ENCODE data around the gene ARHGEF2. TPM values are rescaled to one million over a fixed set of nuclear protein-coding genes. Genes with fewer than 3 reads are reported as not detected.

Gene ARHGEF2
- total and polyA plus RNA-seq, 2 donors (not counting 3 experiments of a cell fraction or from before 2014, with no cell fraction given), result 59.2 to 118 TPM

GRCh38 chr1:155947292-155947691 lies 31.1 kb downstream of the ARHGEF2 start:
- intact Hi-C loops (cut with micrococcal nuclease) (no loop called here), dilution Hi-C loops (cut with MboI; ENCODE audit: extremely low pct_ligation_motif_present, low sequenced_read_pairs) (no loop called here)
- Histone ChIP-seq H2AFZ (ENCODE audit: low read depth, low read length) (no peak overlapping the region), H3K36me3 (ENCODE audit: control insufficient read depth in 2 of 2, extremely low read depth in 1 of 2, insufficient read depth in 2 of 2, low read length in 2 of 2) (peaks cover 29 to 39% of the 10 kb centered on the region in 2 experiments), H3K27ac (ENCODE audit: insufficient read depth, low read depth, low read length) (no peak overlapping the region), H4K20me1 (replicated peaks; ENCODE audit: control insufficient read depth, extremely low read depth, insufficient read depth, low read length) (no peaks in the 10 kb centered on the region), H3K4me1 (ENCODE audit: control insufficient read depth, extremely low read depth, insufficient read depth, low read length) (no peaks in the 10 kb centered on the region), H3K4me3 (replicated peaks in 1 of 3; ENCODE audit: insufficient read depth in 1 of 3, low read depth in 1 of 3, low read length in 3 of 3) (no peak overlapping the region), H3K4me2 (ENCODE audit: insufficient read depth, low read length) (no peak overlapping the region), H3K79me2 (ENCODE audit: control insufficient read depth, insufficient read depth, low read length) (no peaks in the 10 kb centered on the region), H3K9me1 (replicated peaks; ENCODE audit: control insufficient read depth, extremely low read depth, insufficient read depth, low read length) (no peaks in the 10 kb centered on the region), H3K9me3 (replicated peaks; ENCODE audit: control insufficient read depth, insufficient read depth, low read length) (no peaks in the 10 kb centered on the region), H3K9ac (replicated peaks; ENCODE audit: extremely low read depth, insufficient read depth, low read length) (no peak overlapping the region), H3K27me3 (ENCODE audit: control insufficient read depth in 2 of 2, insufficient read depth in 2 of 2, low read length in 2 of 2) (no peaks in the 10 kb centered on the region)
- FAIRE-seq (no peak), DNase-seq (ENCODE audit: low read depth, low spot score) (no peak)
- ChIA-PET POLR2A (no interaction called here), CTCF (interaction anchor here (1.3 kb wide), 1 partner anchor 42 kb away, joined by 5 read pairs; no protein-coding TSS in a partner anchor)
- TF ChIP-seq MAX (IDR thresholded peaks at IDR 0.05; ENCODE audit: insufficient read depth, insufficient read length) (no peak), GATA2 (IDR thresholded peaks at IDR 0.05; ENCODE audit: insufficient read depth, insufficient read length, low read depth, low read length) (no peak), POLR2A (IDR thresholded peaks at IDR 0.05; ENCODE audit: low read depth, low read length) (no peak), JUN (IDR thresholded peaks at IDR 0.05; ENCODE audit: borderline replicate concordance, insufficient read depth, insufficient read length, low read depth) (no peak), CTCF (IDR thresholded peaks at IDR 0.05; ENCODE audit: extremely low read depth in 1 of 2, insufficient read depth in 1 of 2, low read depth in 1 of 2, low read length in 2 of 2) (no peak), POLR2AphosphoS5 (IDR thresholded peaks at IDR 0.05; ENCODE audit: insufficient read depth, low read depth, low read length) (no peak), FOS (IDR thresholded peaks at IDR 0.05; ENCODE audit: borderline replicate concordance, insufficient read depth, low read length) (no peak), EZH2 (IDR thresholded peaks at IDR 0.05; ENCODE audit: borderline replicate concordance, low read depth, low read length, severe bottlenecking) (no peak), MYC (IDR thresholded peaks at IDR 0.05; ENCODE audit: low read depth, low read length) (no peak)
- TSS peak; percentile 46 for BruUV-seq (replicated peaks)

Measured in endothelial cell of umbilical vein (primary cell).